Glutamatergic neuron (in vitro differentiated cells): ENCODE results near the gene ZNF91. TPM values are rescaled to one million over a fixed set of nuclear protein-coding genes. Genes with fewer than 3 reads are reported as not detected.

Experiments
- DNase-seq: peaks from one replicate; pipeline ENCODE4 v3.0.0; 2022
- H3K27ac Mint-ChIP-seq: one replicate; pipeline ENCODE4 v1.8.0; 2020; ENCODE audit warnings: mild to moderate bottlenecking, mixed read lengths, inconsistent platforms; ENCODE audit not compliant: unreplicated experiment
- H3K27me3 Mint-ChIP-seq: one replicate; pipeline ENCODE4 v1.8.0; 2020; ENCODE audit warnings: mild to moderate bottlenecking, moderate library complexity, mixed read lengths, inconsistent platforms; ENCODE audit not compliant: unreplicated experiment
- H3K36me3 Mint-ChIP-seq: one replicate; pipeline ENCODE4 v1.8.0; 2020; ENCODE audit warnings: mild to moderate bottlenecking, mixed read lengths, inconsistent platforms; ENCODE audit not compliant: unreplicated experiment
- H3K4me1 Mint-ChIP-seq: one replicate; pipeline ENCODE4 v1.8.0; 2020; ENCODE audit warnings: mild to moderate bottlenecking, low read depth, mixed read lengths, inconsistent platforms; ENCODE audit not compliant: unreplicated experiment
- H3K4me3 Mint-ChIP-seq: one replicate; pipeline ENCODE4 v1.8.0; 2020; ENCODE audit warnings: mild to moderate bottlenecking, mixed read lengths, inconsistent platforms; ENCODE audit not compliant: unreplicated experiment
- H3K9me3 Mint-ChIP-seq: one replicate; pipeline ENCODE4 v1.8.0; 2020; ENCODE audit warnings: mild to moderate bottlenecking, moderate library complexity, mixed read lengths, inconsistent platforms; ENCODE audit not compliant: unreplicated experiment
- total RNA-seq: library from RNA; stranded (reverse); fragmentation: NEBNext Ultra II Directional; extraction: Animal tissue kit (Norgen Biotek cat#: 25700); gene quantifications from one replicate; pipeline ENCODE4 v1.2.1, GENCODE V29; 2021; ENCODE audit not compliant: unreplicated experiment
- TF ChIP-seq, protein P1 (sequence below): fragments of 200-600 bp; sonication (generic); IDR thresholded peaks from one replicate; pipeline ENCODE4 v1.5.0; 2021; ENCODE audit not compliant: partially characterized antibody, unreplicated experiment

ZNF91 gene
- total RNA-seq, 1 donor from 2014 or later, result 160 TPM

- H3K27me3 Mint-ChIP-seq, result peaks cover 3% of the 10 kb centered on the region
- no peaks in the 10 kb centered on the region for H3K4me1 Mint-ChIP-seq
- no peak overlapping the region for H3K27ac Mint-ChIP-seq
- no peak for DNase-seq
- H3K4me3 Mint-ChIP-seq, result no peak overlapping the region
- H3K36me3 Mint-ChIP-seq, result peaks cover 9% of the 10 kb centered on the region
- TF ChIP-seq, protein P1, sequence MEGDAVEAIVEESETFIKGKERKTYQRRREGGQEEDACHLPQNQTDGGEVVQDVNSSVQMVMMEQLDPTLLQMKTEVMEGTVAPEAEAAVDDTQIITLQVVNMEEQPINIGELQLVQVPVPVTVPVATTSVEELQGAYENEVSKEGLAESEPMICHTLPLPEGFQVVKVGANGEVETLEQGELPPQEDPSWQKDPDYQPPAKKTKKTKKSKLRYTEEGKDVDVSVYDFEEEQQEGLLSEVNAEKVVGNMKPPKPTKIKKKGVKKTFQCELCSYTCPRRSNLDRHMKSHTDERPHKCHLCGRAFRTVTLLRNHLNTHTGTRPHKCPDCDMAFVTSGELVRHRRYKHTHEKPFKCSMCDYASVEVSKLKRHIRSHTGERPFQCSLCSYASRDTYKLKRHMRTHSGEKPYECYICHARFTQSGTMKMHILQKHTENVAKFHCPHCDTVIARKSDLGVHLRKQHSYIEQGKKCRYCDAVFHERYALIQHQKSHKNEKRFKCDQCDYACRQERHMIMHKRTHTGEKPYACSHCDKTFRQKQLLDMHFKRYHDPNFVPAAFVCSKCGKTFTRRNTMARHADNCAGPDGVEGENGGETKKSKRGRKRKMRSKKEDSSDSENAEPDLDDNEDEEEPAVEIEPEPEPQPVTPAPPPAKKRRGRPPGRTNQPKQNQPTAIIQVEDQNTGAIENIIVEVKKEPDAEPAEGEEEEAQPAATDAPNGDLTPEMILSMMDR, result no peak
- H3K9me3 Mint-ChIP-seq, result peaks cover 3% of the 10 kb centered on the region
Measured at GRCh38 chr19:23315286-23315685, 80.0 kb downstream of the ZNF91 start.

DNA sequence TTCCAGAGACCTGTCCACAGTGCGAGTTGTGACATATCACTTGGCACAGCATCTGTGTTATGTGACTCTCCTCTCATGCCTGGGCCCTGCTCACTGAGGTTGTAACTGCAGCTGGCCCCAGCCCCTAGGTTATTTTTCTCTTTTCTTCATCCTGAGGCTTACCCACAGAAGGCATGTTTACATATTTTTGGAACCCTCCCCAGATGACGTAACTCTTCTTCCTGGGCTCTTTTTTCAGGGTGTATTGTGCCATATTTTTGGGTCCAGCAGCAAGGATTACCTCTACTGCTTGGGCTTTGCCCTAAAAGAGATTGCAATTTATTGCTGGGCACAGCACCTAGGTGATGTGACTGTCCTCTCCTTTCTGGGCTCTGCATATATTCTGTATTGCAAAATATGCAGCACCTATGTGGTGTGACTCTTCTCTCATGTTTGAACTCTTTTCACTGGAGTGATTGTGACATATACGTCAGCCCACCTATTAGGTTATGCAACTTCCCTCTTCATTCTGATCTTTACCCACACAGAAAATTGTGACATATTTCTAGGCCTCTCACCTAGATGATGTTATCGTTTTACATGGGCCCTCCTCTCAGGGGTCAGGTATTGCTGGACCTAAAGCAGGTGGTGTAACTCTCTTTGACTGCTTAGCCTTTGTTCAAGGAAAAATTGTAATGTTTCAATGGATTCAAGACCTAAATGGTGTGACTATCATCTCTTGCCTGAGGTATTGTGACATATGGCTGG is 80.6 kb downstream of the ZNF91 start:
- DNase-seq, result no peak
- Mint-ChIP-seq H3K36me3 (peaks cover 9% of the 10 kb centered on the region), H3K27me3 (peaks cover 4% of the 10 kb centered on the region), H3K4me3 (no peak overlapping the region), H3K9me3 (peaks cover 3% of the 10 kb centered on the region), H3K27ac (no peak overlapping the region), H3K4me1 (no peaks in the 10 kb centered on the region)
- TF ChIP-seq, protein P1, result no peak

- Mint-ChIP-seq H3K9me3 (peaks cover 1% of the 10 kb centered on the region), H3K36me3 (peaks cover 11% of the 10 kb centered on the region), H3K27ac (no peak overlapping the region), H3K27me3 (peaks cover 4% of the 10 kb centered on the region), H3K4me1 (no peaks in the 10 kb centered on the region), H3K4me3 (no peak overlapping the region)
- TF ChIP-seq, protein P1, result no peak
- no peak for DNase-seq
Measured at GRCh38 chr19:23313196-23313595, 82.1 kb downstream of the ZNF91 start.

- H3K4me1 Mint-ChIP-seq, result no peaks in the 10 kb centered on the region
- peaks cover 1% of the 10 kb centered on the region for H3K9me3 Mint-ChIP-seq
- H3K27me3 Mint-ChIP-seq, result peaks cover 4% of the 10 kb centered on the region
- TF ChIP-seq, protein P1, result no peak
- no peak overlapping the region for H3K4me3 Mint-ChIP-seq
- peaks cover 17% of the 10 kb centered on the region for H3K36me3 Mint-ChIP-seq
- no peak for DNase-seq
- H3K27ac Mint-ChIP-seq, result no peak overlapping the region
Measured at GRCh38 chr19:23312515-23312914, 82.8 kb downstream of the ZNF91 start.

DNA sequence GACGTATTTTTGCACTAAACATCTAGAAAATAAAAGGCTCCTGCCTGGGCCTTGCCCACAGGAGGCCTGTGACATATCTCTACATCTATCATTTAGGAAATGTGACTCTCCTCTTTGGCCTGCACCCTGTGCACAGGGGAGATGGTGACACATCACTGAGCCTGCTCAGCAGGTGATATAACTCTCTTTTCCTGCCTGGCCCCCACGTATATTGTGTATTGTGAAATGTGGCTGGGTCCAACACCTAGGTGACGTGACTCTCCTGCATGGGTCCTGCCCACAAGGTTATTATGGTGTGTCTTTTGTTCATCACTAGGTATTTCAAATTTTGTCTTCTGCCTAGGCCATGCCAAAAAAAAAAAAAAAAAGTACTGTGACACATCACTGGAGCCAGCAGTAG is 83.7 kb downstream of the ZNF91 start:
- TF ChIP-seq, protein P1, result no peak
- Mint-ChIP-seq H3K9me3 (peaks cover 1% of the 10 kb centered on the region), H3K36me3 (peaks cover 23% of the 10 kb centered on the region), H3K27ac (no peak overlapping the region), H3K4me3 (no peak overlapping the region), H3K4me1 (no peaks in the 10 kb centered on the region), H3K27me3 (peaks cover 6% of the 10 kb centered on the region)
- DNase-seq, result no peak
